ENCODE measurements around the gene YOD1.

DNA sequence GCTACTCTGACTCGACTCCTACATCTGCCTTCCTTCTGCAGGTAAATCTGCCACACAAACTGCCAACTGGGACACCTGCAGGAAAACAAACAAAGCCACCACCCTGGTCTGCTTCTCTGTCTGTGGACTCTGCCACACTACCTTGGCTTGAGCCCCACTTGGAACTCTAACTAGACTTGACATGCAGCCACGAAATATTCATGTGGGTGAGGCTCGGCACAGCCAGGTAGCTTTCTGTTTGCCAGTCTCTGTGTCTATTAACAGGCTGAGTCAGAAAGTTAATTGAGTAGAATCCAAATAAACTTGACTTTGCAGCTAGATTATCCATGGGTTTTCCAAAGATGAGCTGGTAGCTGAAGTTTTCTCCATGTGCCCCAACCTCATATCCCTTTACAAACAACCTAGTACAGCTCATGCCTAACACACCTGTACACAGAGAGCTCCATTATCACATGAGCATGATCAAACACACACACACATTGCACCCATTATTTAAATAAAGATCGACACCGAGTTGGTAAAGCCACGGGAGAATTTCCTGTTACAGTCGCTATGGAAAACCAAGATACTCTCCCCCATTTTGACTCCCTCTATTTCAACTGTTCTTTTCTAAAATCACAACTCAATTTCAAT is 19.3 kb downstream of the YOD1 start:
- TF ChIP-seq, protein P1, sequence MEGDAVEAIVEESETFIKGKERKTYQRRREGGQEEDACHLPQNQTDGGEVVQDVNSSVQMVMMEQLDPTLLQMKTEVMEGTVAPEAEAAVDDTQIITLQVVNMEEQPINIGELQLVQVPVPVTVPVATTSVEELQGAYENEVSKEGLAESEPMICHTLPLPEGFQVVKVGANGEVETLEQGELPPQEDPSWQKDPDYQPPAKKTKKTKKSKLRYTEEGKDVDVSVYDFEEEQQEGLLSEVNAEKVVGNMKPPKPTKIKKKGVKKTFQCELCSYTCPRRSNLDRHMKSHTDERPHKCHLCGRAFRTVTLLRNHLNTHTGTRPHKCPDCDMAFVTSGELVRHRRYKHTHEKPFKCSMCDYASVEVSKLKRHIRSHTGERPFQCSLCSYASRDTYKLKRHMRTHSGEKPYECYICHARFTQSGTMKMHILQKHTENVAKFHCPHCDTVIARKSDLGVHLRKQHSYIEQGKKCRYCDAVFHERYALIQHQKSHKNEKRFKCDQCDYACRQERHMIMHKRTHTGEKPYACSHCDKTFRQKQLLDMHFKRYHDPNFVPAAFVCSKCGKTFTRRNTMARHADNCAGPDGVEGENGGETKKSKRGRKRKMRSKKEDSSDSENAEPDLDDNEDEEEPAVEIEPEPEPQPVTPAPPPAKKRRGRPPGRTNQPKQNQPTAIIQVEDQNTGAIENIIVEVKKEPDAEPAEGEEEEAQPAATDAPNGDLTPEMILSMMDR (IDR thresholded peaks at IDR 0.05; ENCODE audit: low read length) = no peak
- TF ChIP-seq EZH2 (IDR thresholded peaks at IDR 0.05; ENCODE audit: borderline replicate concordance, low read length) = no peak
